Epithelial cell of proximal tubule (primary cell): ENCODE data around the gene RBM47. TPM values are rescaled to one million over a fixed set of nuclear protein-coding genes. Genes with fewer than 3 reads are reported as not detected.

Source experiments
- DNase-seq: peaks from one replicate; pipeline ENCODE4 v3.0.0-alpha.2; 2011; ENCODE audit warnings: low read depth
- H3K4me3 ChIP-seq: 2 replicates; pipeline ENCODE4 v1.5.1; 2011; ENCODE audit warnings: low read depth, mild to moderate bottlenecking, low read length
- total RNA-seq: library from RNA; depleted of rRNA; stranded (reverse); fragments of >200 nt; gene quantifications from 2 replicates; pipeline ENCODE4 v1.2.3, GENCODE V29; 2015
- TF ChIP-seq, protein P1 (sequence below): conservative IDR thresholded peaks from 2 replicates; pipeline ENCODE4 v1.5.1; 2012; ENCODE audit warnings: low read depth, mild to moderate bottlenecking, low read length

RBM47 gene
- total RNA-seq, 1 donor from 2014 or later, result 42.9 TPM

DNA sequence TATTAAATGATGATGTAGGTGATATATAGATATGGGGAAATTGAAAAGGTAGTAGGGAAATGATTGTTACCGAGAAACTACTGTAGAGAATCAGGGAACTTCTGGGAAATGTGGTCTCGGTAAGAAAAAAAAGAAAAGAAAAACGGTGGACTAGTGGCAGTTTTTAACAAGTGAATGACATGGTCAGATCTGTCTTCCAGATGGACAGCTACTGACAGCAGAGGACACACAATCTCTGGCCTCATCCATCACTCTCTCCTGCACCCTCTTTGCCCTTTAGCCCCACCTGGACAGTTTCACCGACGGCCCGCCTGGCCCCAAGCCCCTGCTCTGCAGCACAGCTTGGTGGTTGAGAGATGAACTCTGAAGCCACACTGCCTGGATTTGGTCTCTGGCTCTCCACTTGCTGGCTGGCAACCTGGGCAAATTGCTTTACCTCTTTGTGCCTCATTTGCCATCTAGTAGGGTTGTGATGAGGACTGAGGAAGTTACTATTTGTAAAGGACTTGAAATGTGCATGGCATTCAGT lies 23.4 kb downstream of the RBM47 start:
- H3K4me3 ChIP-seq, result no peak overlapping the region
- TF ChIP-seq, protein P1, sequence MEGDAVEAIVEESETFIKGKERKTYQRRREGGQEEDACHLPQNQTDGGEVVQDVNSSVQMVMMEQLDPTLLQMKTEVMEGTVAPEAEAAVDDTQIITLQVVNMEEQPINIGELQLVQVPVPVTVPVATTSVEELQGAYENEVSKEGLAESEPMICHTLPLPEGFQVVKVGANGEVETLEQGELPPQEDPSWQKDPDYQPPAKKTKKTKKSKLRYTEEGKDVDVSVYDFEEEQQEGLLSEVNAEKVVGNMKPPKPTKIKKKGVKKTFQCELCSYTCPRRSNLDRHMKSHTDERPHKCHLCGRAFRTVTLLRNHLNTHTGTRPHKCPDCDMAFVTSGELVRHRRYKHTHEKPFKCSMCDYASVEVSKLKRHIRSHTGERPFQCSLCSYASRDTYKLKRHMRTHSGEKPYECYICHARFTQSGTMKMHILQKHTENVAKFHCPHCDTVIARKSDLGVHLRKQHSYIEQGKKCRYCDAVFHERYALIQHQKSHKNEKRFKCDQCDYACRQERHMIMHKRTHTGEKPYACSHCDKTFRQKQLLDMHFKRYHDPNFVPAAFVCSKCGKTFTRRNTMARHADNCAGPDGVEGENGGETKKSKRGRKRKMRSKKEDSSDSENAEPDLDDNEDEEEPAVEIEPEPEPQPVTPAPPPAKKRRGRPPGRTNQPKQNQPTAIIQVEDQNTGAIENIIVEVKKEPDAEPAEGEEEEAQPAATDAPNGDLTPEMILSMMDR, result peak; percentile 13
- DNase-seq, result no peak

DNA sequence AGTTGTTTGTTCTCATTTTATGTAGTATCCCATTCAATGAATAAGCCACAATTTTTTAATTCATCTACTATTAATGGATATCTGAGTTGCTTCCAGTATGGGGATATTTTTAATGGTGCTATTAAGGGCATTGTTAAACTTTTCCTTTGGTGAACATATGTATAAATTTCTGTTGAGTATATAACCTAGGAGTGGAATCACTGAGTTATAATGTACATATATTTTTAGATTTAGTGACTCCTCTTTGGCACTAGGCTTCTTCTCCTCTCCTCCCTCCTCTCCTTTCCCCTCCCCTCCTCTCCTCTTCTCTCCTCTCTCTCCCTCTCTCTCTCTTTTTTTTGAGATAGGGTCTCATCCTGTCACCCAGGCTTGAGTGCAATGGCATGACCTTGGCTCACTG lies 26.4 kb downstream of the RBM47 start:
- H3K4me3 ChIP-seq, result no peak overlapping the region
- no peak for DNase-seq
- TF ChIP-seq, protein P1, result no peak

DNA sequence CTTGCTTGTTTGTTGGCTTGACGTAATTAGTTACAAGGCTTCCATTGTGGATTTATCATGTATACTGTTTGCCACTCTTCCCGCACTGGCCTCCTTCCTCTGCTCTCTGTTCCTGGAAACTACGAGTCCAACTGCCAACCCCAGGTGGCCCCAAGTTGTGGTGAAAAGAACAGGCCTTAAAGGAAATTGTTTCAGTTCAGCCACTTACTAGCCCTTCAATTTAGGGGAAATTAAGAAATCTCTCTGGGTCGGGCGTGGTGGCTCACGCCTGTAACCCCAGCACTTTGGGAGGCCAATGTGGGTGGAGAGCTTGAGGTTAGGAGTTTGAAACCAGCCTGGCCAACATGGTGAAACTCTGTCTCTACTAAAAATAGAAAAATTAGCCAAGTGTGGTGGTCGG lies 28.0 kb downstream of the RBM47 start:
- H3K4me3 ChIP-seq, result no peak overlapping the region
- no peak for DNase-seq
- TF ChIP-seq, protein P1, result no peak

DNA sequence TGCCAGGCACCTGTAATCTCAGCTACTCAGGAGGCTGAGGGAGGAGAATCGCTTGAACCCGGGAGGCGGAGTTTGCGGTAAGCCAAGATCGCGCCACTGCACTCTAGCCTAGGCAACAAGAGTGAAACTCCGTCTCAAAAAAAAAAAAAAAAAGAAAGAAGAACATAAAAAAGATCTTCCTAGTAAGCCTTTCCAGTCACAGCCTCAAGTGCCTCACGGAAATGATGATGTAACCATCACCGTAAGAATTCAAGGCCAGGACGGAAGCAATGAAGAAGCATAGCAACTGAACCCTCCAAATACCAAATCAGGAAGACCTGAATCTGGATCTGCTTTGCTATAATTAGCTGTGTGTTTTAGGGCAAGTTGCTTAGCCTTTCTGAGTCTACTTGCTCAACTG lies 28.8 kb downstream of the RBM47 start:
- no peak for DNase-seq
- TF ChIP-seq, protein P1, result no peak
- no peak overlapping the region for H3K4me3 ChIP-seq

DNA sequence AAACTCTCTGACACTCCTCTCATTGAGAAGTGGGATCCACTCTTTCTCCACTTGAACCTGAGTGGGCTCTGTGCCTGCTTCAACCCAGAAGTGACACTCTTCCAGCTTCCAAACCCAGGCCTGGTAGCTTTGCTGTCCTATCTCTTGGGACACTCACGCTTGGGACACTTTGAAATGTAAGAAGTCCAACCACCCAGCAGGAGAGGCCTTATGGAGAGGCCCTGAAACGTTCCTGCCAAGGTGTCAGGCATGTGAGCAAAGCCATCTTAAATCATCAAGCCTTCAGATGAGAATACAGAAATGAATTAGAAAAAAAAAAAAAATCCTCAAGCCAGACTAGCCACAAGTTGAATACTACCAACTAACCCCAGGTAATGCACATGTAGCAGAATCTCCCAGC lies 30.2 kb downstream of the RBM47 start:
- no peak for DNase-seq
- TF ChIP-seq, protein P1, result no peak
- no peak overlapping the region for H3K4me3 ChIP-seq

DNA sequence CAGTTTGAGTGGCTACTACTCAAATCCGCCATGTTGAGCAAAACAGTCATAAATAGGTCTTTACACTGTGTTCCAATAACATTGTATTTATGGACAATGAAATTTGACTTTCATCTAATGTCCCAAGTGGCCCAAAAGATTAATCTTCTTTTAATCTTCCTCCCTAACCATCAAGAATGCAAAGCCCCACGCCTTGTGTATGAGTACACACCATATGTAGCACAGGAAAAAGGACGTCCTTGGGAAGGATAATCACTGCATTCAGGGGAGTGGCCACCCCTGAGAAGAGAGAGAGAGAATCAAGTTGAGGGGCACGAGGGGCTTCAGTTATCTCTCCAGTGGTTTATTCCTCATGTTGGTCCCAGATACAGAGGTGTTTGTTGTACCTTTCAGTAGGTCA lies 33.1 kb downstream of the RBM47 start:
- TF ChIP-seq, protein P1, result no peak
- H3K4me3 ChIP-seq, result no peak overlapping the region
- DNase-seq, result no peak

DNA sequence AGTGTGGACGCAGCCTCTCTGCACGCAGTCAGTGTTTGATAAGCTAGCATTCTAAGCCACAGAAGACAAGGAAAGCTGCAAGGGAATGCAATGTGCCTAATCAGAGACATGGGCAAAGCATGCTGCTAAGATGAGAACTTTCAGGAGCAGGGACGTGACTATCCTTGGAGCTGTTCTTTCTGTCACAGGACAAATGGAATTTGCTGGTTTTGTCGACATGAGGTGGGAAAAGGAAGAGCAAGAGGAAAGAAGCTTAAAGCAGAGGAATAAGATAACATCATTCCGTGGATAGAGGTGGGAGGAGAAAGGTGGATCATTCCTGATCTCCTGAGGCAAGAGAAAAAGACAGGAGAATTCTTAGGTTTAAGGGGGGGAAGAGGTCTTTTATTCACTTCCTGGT lies 33.7 kb downstream of the RBM47 start:
- DNase-seq, result no peak
- TF ChIP-seq, protein P1, result no peak
- H3K4me3 ChIP-seq, result no peak overlapping the region
